NCI-H146 treated with DMSO at 0.1 percent for 48 hours (cell line): ENCODE results near the gene PLIN3.
"Not testable (repeated sequence)": the region's sequence is repeated elsewhere in the genome, so short reads cannot be mapped to it uniquely, and the experiment has no call there.

ENCODE experiments used
- DNase-seq: peaks from one replicate; lab custom pipeline; 2025; ENCODE audit not compliant: unreplicated experiment; lab: John Stamatoyannopoulos, UW

PLIN3 gene

DNA sequence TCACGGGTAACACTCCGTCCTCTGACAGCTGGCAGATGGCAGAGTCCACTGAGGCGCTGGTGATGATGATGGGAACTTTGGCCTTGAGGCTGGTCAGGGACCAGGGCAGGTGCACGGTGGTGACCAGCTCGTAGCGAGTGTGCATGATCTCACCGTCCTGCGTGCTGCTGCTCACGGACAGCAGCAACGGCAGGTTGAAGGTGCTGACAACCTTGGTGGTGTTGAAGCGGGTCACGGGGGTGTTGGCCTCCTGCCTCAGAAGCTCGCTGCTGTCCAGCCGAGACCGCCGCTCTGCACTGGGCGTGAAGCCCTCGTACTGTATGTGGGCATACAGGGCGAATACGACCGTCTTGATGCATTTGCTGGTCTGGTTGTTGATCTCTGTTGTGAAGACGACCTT, 23.6 kb upstream of the PLIN3 start:
- DNase-seq: no peak

DNA sequence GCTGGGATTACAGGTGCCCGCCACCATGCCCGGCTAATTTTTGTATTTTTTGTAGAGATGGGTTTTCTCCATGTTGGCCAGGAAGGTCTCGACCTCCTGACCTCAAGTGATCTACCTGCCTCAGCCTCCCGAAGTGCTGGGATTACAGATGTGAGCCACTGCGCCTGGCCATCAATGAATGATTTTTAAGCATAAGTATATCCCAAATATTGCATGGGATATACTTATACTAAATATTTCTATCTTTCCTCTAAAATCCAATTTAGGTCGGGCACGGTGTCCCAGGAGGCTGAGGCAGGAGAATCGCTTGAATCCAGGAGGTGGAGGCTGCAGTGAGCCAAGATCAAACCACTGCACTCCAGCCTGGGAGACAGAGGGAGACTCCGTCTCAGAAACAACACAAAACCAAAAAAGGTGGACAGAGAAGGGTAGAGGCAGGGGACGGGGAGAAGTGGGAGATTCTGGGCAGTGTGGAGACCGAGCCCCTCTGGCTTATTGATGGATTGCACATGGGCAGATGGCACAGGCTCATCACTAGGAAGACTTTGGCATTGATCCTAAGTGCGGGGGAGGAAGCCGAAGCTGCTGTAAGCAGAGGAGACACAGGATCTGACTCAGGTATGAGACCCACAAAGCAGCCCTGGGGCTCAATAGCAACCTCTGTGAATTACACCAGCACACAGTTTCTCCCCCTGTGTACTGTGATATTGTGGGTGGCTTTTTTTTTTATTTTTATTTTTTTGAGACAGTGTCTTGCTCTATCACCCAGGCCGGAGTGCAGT, 21.8 kb upstream of the PLIN3 start:
- DNase-seq: no peak

DNA sequence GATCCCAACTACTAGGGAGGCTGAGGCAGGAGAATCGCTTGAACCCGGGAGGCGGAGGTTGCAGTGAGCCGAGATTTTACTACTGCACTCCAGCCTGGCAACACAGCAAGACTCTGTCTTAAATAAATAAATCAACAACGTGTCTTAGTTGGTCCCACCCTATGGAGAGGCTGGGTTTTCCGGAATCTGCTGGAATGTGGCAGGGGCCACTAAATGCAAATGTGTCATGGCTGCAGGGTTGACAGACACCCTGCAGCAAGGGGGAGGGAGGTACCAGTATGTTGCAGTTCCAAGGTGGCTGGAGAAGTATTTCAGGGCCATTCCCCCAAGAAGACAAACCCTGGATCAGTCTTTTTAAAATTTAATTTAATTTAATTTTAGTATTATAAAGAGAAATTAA, 20.3 kb upstream of the PLIN3 start:
- not testable (repeated sequence) for DNase-seq

DNA sequence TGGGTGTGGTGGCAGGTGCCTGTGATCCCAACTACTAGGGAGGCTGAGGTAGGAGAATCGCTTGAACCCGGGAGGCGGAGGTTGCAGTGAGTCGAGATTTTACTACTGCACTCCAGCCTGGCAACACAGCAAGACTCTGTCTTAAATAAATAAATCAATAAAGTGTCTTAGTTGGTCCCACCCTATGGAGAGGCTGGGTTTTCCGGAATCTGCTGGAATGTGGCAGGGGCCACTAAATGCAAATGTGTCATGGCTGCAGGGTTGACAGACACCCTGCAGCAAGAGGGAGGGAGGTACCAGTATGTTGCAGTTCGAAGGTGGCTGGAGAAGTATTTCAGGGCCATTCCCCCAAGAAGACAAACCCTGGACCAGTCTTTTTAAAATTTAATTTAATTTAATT, 17.5 kb upstream of the PLIN3 start:
- DNase-seq: not testable (repeated sequence)

DNA sequence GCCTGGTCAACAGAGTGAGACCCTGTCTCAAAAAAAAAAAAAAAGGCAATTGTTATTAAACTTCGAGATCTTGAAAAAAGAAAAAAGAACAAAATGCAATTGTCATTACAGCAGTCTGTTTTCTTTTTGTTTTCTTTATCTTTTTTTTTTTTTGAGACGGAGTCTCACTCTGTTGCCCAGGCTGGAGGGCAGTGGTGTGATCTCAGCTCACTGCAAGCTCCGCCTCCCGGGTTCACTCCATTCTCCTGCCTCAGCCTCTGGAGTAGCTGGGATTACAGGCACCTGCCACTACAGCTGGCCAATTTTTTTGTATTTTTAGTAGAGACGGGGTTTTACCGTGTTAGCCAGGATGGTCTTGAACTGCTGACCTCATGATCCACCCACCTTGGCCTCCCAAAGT, 15.4 kb upstream of the PLIN3 start:
- not testable (repeated sequence) for DNase-seq

DNA sequence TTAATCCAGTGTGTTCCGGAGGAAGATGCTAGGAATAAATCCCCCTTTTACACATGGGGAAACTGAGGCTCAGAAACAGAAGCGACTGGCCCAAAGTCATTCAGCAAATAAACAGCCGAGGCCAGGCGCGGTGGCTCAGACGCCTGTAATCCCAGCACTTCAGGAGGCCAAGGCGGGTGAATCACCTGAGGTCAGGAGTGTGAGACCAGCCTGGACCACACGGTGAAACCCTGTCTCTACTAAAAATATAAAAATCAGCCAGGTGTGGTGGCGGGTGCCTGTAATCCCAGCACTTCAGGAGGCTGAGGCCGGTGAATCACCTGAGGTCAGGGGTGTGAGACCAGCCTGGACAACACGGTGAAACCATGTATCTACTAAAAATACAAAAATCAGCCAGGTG, 11.6 kb upstream of the PLIN3 start:
- no peak for DNase-seq

DNA sequence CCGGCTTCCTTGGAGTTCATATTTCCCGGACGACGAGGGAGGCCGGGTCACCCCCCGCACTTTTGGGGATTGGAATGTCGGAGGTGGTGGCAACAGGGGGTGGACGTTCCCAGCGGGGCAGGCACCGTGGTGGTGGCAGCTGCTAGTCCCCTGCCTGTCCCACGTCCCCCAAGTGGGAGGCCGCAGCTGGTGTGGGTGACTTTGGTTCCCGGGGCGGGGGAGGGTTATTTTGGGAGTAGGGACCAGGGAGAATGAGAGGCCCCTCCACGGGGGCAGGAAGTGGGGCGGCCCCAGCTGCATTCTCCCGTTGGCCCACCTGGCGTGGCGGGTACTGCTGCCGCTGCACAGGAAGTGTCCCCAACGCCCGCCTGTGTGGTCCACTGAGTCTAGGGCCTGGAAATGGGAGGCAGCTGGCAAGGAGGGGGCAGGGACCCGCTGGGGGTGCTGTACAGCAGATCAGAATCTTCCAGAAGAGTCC, 11.1 kb upstream of the PLIN3 start:
- no peak for DNase-seq

DNA sequence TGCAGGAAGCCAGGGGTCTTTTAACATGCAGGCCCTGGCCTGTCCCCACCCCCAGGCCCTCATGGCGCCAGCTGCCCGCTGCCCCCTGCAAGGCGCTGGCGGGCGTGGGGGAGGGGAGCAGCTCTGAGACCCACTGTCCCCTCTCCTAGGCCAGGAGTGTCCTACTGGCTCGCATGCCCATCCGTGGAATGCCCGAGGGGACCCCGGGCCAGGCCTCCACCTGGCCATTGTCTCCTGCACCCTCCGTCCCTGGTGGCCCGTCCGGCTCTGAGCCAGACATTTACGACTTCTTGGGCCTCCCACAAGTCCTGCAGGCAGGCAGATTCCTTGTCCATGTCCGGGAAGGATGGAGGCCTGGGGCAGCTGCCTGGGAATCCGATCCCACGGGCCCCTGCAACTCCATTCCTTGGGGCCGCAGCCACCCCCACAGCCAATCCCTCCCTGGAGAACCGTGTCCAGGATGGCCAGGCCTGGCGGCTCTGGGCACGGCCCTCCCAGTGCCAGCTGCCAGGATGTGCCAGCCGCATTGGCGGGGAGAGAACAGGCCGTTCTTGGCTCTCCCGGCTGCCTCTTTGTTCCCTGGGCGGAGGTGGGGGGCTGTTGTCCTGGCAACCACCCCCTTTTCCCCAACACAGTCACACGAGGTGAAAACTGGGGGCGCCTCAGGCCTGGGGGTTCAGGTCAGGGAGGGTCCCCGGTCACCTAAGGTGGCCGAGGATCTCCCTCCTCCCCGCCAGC, 10.5 kb upstream of the PLIN3 start:
- DNase-seq: no peak

DNA sequence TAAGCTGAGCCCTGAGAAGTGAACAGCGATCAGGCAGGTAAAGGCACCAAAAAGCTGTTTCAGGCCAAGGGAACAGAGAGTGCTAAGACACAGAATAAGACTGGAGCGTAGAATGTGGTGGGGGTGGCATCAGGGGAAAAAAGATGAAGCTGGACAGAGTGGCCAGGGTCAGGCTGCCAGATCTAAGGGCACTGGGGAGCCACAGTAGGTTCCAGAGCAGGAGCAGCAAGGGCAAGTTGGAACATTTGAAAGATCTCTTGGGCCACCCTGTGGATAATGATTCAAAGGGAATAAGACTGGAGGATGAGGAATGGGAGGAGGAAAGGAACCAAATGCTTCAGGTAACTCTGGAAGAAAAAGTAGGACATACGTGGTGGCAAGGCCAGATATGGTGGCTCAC, 6.5 kb upstream of the PLIN3 start:
- no peak for DNase-seq

DNA sequence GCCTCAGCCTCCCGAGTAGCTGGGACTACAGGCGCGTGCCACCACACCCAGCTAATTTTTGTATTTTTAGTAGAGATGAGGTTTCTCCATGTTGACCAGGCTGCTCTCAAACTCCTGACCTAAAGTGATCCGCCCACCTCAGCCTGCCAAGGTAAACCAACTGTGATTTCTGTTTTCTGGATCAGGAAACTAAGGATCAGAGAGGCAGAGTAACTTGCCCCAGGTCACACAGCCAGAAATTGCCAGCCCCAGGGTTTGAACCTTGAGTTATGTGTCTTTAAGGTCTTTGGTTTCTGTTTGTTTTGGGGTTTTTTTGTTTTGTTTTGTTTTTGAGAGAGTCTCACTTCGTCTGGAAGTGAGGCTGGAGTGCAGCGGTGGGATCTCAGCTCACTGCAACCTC, 4.2 kb upstream of the PLIN3 start:
- no peak for DNase-seq

DNA sequence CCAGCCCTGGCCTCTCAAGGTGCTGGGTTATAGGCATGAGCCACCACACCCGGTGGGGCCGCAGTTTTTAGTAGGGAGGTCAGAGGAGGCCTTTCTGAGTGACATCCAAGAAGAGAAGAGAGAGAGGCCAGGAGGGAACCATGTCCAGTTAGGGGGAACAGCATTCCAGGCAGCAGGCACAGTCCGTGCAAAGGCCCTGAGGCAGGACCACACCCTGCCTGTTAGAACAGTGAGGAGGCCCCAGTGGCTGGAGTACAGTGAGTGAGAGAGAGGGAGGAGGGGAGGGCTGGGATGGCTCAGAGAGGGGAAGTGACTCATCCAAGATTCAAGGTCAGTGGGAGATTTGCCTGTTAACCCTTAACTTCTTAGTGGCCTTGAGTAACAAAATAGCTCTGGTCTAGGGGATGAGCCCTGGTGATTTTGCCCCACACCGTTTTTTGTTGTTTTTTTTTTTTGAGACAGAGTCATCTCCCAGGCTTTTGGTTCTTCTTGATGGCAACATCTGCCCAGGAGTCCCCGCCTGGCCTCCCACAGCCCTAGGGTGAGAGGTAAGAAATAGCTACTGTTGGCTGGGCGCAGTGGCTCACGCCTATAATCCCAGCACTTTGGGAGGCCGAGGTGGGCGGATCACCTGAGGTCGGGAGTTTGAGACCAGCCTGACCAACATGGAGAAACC, 2.7 kb upstream of the PLIN3 start:
- DNase-seq: no peak

DNA sequence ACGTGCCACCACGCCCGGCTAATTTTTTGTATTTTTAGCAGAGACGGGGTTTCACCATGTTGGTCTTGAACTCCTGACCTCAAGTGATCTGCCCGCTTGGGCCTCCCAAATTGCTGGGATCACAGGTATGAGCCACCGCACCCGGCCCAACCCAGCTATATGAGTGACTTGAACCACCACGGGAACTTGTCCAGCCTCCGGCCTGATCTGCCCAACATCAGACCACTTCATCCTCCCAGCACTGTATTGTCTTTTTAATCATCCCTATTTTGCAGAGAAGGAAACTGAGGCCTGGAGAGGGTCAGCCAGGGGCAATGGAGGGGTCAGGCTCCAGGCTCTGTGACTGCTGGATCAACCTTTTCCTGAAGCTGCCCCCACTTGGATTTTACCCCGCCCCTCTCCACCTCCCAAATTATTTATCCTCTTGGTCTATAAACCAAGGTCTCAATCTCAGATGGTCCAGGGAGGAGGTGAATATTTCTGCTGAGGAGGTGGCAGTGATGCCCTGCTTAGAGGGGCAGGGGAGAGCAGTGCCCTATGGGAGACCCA, 893 bp upstream of the PLIN3 start:
- DNase-seq: no peak

DNA sequence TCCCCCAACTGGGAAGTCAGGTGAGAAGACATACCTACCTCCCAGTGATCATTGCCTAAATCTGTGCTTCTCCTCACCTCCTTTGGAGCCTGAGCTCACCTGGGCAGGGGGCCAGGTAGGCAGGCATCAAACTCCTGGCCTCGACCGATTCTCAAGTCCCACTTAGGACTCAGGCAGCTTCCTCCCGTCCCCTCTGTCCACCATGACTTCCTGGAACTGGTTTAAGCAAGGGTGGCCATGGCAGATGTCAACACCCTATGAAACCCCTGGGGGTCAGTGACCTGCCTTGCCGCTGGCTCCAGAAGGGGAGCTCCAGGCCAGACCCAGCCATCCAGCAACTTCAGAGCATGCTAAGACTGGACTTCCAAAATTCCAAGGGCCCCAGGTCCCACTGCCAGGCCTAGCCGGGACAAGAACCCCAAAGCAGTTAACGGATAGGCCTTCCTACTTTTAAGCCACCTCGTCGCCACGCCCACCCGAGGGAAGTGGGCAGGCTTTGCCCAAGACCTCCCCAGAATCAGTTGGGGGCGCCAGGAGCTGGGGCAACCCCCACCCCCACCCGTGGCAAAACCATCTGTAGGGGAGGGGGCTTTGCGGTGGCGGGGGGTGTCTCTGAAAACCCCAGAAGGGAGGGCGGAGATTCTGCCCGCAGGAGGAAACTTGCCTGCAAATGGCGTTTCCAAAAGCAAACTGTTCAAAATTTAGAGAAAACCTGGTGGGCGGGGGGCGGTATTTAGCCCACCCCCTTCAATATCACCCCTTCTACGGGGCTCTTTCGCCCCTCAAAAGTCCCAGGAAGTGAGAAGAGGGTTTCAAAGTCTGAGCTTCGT, 657 bp downstream of the PLIN3 start:
- no peak for DNase-seq

DNA sequence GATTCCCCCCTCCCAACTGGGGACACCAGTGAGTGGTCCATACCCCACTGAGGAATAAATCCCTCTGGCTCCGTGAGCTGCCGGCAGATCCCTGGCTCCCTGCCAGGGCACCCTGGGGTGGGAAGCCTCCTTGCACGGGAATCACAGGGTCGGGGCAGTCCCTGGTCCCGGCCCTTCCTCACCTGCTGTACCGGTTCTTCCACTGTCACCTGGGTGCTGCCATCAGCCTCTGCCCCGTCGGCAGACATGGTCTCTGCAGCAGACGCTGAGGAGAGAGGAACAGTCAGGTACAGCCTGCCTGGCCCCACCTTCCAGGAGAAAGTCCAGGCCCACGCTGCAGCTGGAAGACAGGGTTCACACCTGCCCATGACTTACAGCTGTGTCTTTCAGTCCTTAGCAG, 6.3 kb downstream of the PLIN3 start:
- peak; percentile 10 for DNase-seq

DNA sequence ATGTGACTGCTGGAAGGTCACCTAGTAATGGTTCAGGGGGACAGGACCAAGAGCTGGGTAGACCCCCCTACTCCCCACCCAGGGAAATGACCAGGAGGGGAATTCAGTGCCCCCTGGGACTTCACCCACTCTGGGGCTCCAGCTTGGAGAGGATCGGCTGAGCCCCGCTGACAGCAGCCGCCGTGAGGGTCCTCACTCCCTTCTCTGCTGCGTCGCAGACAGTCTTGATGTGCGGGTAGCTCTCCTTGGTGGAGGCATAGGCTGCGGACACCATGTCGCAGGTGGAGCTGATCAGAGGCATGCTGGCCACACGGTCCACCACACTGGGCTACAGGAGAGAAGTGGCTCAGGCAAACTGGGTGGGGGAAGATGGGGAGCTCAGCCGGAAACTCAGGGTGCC, 7.8 kb downstream of the PLIN3 start:
- DNase-seq: no peak

DNA sequence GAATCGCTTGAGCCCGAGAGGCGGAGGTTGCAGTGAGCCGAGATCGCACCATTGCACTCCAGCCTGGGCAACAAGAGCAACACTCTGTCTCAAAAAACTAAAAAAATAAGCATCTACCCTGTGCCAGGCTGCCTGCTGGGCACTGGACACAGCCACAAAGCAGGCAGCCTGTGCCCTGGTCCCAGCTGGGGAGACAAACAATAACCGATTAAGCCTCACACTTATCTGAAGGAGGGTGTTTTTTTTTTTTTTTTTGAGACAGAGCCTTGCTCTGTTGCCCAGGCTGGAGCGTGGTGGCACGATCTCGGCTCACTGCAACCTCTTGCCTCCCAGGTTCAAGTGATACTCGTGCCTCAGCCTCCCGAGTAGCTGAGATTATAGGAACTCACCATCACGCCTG, 11.0 kb downstream of the PLIN3 start:
- not testable (repeated sequence) for DNase-seq

DNA sequence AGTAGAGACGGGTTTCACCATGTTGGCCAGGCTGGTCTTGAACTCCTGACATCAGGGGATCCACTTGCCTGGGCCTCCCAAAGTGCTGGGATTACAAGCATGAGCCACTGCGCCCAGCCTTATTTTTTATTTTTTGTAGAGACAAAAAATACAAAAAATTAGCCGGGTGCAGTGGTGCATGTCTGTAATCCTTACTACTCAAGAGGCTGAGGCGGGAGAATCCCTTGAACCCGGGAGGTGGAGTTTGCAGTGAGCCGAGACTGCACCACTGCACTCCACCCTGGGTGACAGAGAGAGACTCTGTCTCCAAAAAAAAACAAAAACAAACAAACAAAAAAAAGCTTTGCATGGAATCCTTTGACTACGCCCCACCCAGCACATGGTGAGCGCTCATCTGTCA, 14.0 kb downstream of the PLIN3 start:
- DNase-seq: not testable (repeated sequence)

DNA sequence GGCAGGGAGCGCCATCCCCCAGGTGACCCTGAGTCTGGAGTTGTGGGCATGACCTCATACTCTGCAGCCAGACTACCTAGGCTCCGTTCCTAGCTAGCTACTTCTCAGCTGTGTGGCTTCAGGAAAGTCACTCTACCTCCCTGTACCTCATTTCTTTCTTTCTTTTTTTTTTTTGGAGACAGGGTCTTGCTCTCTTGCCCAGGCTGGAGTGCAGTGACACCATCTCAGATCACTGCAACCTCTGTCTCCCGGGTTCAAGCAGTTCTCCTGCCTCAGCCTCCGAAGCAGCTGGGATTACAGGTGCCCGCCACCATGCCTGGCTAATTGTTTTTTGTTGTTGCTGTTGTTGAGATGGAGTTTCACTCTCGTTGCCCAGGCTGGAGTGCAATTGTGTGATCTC, 15.0 kb downstream of the PLIN3 start:
- DNase-seq: no peak

DNA sequence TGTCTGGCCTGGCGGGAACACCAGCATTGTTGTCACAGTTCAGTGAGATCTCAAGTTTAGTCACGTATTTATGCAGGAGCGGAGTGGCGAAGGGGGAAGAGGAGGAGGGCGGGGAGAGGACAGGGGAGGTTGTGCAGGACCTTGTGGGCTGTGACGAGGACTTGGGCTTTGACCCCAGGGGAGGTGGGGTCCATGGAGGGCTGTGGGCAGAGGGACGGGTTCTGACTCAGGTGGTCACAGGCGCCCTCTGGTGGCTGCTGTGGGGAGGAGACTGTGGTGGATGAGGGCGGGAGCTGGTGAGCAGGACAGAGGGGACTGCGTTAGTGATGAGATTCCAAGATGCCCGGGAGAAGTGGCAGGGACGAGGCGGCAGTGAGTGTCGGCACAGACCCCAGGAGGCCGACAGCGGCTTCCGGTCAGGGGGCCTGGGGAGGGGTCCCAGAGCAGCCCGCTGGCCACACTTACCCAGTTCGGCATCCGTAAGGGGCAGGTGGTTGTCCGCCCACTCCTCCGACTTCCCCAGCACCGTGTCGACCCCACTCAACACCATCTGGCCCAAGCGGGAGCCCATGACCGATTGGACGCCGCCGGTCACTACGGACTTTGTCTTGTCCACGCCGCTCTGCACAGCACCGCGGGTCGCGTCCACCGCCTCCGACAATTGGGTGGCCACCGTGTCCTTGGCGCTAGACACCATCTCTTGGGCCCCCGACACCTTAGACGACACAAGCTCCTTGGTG, 15.7 kb downstream of the PLIN3 start:
- DNase-seq: no peak

DNA sequence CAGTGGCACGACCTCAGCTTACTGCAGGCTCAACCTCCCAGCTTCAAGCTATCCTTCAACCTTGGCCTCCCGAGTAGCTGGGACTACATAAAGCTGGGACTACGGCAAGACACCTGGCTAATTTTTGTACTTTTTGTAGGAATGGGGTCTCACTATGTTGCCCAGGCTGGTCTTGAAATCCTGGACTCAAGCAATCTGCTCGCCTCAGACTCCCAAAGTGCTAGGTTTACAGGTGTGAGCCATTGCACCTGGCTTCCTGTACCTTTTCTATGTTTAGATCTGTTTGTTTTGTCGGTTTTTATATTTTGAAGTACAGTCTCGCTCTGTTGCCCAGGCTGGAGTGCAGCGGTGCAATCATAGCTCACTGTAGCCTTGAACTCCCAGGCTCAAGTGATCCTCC, 18.4 kb downstream of the PLIN3 start:
- no peak for DNase-seq
